NB4 (cell line): ENCODE measurements around the gene BCAR3.

Experiments
- CTCF ChIP-seq: IDR thresholded peaks from one replicate; pipeline ENCODE4 v1.5.1; 2012; ENCODE audit warnings: low read depth, low read length
- POLR2A ChIP-seq: IDR thresholded peaks from 2 replicates; pipeline ENCODE4 v1.6.1; 2011; ENCODE audit warnings: mild to moderate bottlenecking; ENCODE audit not compliant: insufficient read length; ENCODE audit errors: extremely low read depth
- TF ChIP-seq, protein P1 (sequence below): IDR thresholded peaks from 2 replicates; pipeline ENCODE4 v1.6.1; 2011; ENCODE audit warnings: low read depth, low read length

- no peak for TF ChIP-seq CTCF
- TF ChIP-seq, protein P1, sequence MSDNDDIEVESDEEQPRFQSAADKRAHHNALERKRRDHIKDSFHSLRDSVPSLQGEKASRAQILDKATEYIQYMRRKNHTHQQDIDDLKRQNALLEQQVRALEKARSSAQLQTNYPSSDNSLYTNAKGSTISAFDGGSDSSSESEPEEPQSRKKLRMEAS, result no peak
- no peak for TF ChIP-seq POLR2A
Measured at GRCh38 chr1:93676427-93676826, 5.2 kb downstream of the BCAR3 start.
